Measurements from ENCODE around the gene IMPG2. TPM values are rescaled to one million over a fixed set of nuclear protein-coding genes. Genes with fewer than 3 reads are reported as not detected.

IMPG2 gene
- total RNA-seq, 2 donors from 2014 or later, result 0.18 to 0.26 TPM

DNA sequence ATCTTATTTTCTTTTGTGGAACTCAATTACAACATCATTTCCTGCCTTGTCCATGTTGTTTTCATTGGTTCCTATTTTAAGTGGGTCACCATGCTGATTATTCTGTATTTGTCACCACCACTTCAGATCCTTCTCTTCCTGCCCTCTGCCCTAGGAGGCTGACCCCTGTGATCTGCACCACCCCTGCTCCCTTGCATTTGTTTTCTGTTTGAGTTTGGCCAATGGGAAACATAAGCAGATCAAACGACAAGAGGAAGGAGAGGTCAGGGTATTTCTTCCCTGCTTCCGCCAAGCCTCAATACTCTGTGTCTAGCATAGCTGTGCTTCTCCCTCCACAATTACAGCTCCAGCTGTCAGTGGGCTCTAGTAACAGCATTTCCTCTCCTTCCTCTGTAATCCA lies 71.6 kb downstream of the IMPG2 start:
- Mint-ChIP-seq H3K27me3 (ENCODE audit: insufficient read depth) (peaks cover 4% of the 10 kb centered on the region), H3K4me3 (no peak overlapping the region), H3K9me3 (peaks cover 4% of the 10 kb centered on the region), H3K4me1 (peaks cover 12% of the 10 kb centered on the region), H3K27ac (no peak overlapping the region), H3K36me3 (ENCODE audit: low read depth) (no peaks in the 10 kb centered on the region)
- Histone ChIP-seq H3K36me3 (ENCODE audit: control insufficient read depth, insufficient read depth, low read length) (no peaks in the 10 kb centered on the region), H3K27ac (ENCODE audit: low read depth, low read length) (no peak overlapping the region), H3K4me1 (ENCODE audit: control insufficient read depth, insufficient read depth, low read length) (peaks cover 4% of the 10 kb centered on the region), H3K9me3 (ENCODE audit: control insufficient read depth, low read length) (no peaks in the 10 kb centered on the region), H3K9ac (ENCODE audit: extremely low read depth, low read length, poor library complexity, severe bottlenecking) (no peak overlapping the region), H3K4me3 (ENCODE audit: low read length) (no peak overlapping the region), H3K27me3 (ENCODE audit: control insufficient read depth, insufficient read depth, low read length, poor library complexity, severe bottlenecking) (peaks cover 13% of the 10 kb centered on the region)
- 84% methylated on average over 2 of the region's 2 CpGs; no CpG with 5 or more reads in 1 of the 2 experiments for WGBS, 2 experiments (ENCODE audit: insufficient coverage in 1 of 2, insufficient read length in 1 of 2)
- TF ChIP-seq, protein P1, sequence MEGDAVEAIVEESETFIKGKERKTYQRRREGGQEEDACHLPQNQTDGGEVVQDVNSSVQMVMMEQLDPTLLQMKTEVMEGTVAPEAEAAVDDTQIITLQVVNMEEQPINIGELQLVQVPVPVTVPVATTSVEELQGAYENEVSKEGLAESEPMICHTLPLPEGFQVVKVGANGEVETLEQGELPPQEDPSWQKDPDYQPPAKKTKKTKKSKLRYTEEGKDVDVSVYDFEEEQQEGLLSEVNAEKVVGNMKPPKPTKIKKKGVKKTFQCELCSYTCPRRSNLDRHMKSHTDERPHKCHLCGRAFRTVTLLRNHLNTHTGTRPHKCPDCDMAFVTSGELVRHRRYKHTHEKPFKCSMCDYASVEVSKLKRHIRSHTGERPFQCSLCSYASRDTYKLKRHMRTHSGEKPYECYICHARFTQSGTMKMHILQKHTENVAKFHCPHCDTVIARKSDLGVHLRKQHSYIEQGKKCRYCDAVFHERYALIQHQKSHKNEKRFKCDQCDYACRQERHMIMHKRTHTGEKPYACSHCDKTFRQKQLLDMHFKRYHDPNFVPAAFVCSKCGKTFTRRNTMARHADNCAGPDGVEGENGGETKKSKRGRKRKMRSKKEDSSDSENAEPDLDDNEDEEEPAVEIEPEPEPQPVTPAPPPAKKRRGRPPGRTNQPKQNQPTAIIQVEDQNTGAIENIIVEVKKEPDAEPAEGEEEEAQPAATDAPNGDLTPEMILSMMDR (conservative IDR thresholded peaks at IDR 0.05), result no peak
- DNase-seq, result no peak

DNA sequence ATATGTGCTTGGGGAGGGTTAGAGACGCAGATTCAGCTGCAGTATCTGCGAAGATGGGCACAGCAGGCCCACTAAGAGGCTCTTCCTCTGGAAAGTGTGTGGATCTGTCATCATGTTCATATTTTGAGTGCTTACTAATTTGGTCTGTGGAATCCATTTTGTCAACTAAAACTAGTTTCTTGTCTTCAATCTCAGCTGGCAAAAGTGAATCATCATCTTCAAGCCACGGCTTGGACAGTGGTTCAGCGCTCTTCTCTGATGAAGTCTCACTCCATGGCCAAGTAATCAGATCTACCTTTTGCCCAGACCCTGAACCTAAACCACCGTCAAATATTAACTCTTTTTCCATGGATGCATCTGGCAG lies 76.2 kb downstream of the IMPG2 start:
- peaks cover 9% of the 10 kb centered on the region for H3K4me1 Mint-ChIP-seq
- H3K4me3 Mint-ChIP-seq, result no peak overlapping the region
- Histone ChIP-seq H3K9me3 (ENCODE audit: control insufficient read depth, low read length) (no peaks in the 10 kb centered on the region), H3K4me1 (ENCODE audit: control insufficient read depth, insufficient read depth, low read length) (no peaks in the 10 kb centered on the region), H3K27me3 (ENCODE audit: control insufficient read depth, insufficient read depth, low read length, poor library complexity, severe bottlenecking) (no peaks in the 10 kb centered on the region), H3K9ac (ENCODE audit: extremely low read depth, low read length, poor library complexity, severe bottlenecking) (no peak overlapping the region), H3K36me3 (ENCODE audit: control insufficient read depth, insufficient read depth, low read length) (no peaks in the 10 kb centered on the region), H3K27ac (ENCODE audit: low read depth, low read length) (no peak overlapping the region), H3K4me3 (ENCODE audit: low read length) (no peak overlapping the region)
- WGBS, 2 experiments (ENCODE audit: insufficient coverage in 1 of 2, insufficient read length in 1 of 2), result 94 to 100% methylated on average over 4 to 5 of the region's 5 CpGs
- peaks cover 4% of the 10 kb centered on the region for H3K9me3 Mint-ChIP-seq
- DNase-seq, result no peak
- TF ChIP-seq, protein P1 (conservative IDR thresholded peaks at IDR 0.05), result no peak
- H3K27me3 Mint-ChIP-seq (ENCODE audit: insufficient read depth), result no peaks in the 10 kb centered on the region
- H3K27ac Mint-ChIP-seq, result no peak overlapping the region
- H3K36me3 Mint-ChIP-seq (ENCODE audit: low read depth), result no peaks in the 10 kb centered on the region

- peaks cover 4% of the 10 kb centered on the region for H3K4me1 Mint-ChIP-seq
Observed at GRCh38 chr3:101243285-101244211, 76.8 kb downstream of the IMPG2 start.

More at GRCh38 chr3:101243285-101244211, 76.8 kb downstream of the IMPG2 start:
- Histone ChIP-seq H3K36me3 (ENCODE audit: control insufficient read depth, insufficient read depth, low read length) (no peaks in the 10 kb centered on the region), H3K4me3 (ENCODE audit: low read length) (no peak overlapping the region), H3K27me3 (ENCODE audit: control insufficient read depth, insufficient read depth, low read length, poor library complexity, severe bottlenecking) (no peaks in the 10 kb centered on the region), H3K9ac (ENCODE audit: extremely low read depth, low read length, poor library complexity, severe bottlenecking) (no peak overlapping the region), H3K27ac (ENCODE audit: low read depth, low read length) (no peak overlapping the region), H3K4me1 (ENCODE audit: control insufficient read depth, insufficient read depth, low read length) (no peaks in the 10 kb centered on the region), H3K9me3 (ENCODE audit: control insufficient read depth, low read length) (no peaks in the 10 kb centered on the region)
- DNase-seq, result no peak
- WGBS, 2 experiments (ENCODE audit: insufficient coverage in 1 of 2, insufficient read length in 1 of 2), result 90 to 100% methylated on average over 1 to 4 of the region's 4 CpGs
- Mint-ChIP-seq H3K27ac (no peak overlapping the region), H3K36me3 (ENCODE audit: low read depth) (no peaks in the 10 kb centered on the region), H3K27me3 (ENCODE audit: insufficient read depth) (no peaks in the 10 kb centered on the region), H3K4me3 (no peak overlapping the region), H3K9me3 (peaks cover 4% of the 10 kb centered on the region)
- TF ChIP-seq, protein P1 (conservative IDR thresholded peaks at IDR 0.05), result no peak

Data from endodermal cell (in vitro differentiated cells).